Neural cell (in vitro differentiated cells): Measurements from ENCODE around the gene NOTUM. TPM values are rescaled to one million over a fixed set of nuclear protein-coding genes. Genes with fewer than 3 reads are reported as not detected.

Source experiments
- H2AFZ ChIP-seq: fragments of 200-600, 300-800 bp; sonication (generic), shearing (Covaris generic); 2 replicates; pipeline ENCODE4 v1.6.0; 2014; ENCODE audit warnings: low read depth, mild to moderate bottlenecking, antibody characterized with exemption, low read length, moderate library complexity
- H3F3A ChIP-seq: fragments of 200-600 bp; shearing (Covaris generic); 2 replicates; pipeline ENCODE4 v1.6.1; 2016; ENCODE audit warnings: mild to moderate bottlenecking, moderate library complexity, mixed read lengths, antibody characterized with exemption, low read length; ENCODE audit not compliant: insufficient read depth, poor library complexity, severe bottlenecking
- H3K27ac ChIP-seq: fragments of 200-600, 300-800 bp; sonication (generic), shearing (Covaris generic); 2 replicates; pipeline ENCODE4 v1.5.1; 2014; ENCODE audit warnings: mild to moderate bottlenecking, low read length, moderate library complexity
- H3K27me3 ChIP-seq: fragments of 300-800, 200-600 bp; sonication (generic), shearing (Covaris generic); 2 replicates; pipeline ENCODE4 v1.6.0; 2014; ENCODE audit warnings: mild to moderate bottlenecking, low read depth, low read length, moderate library complexity; ENCODE audit not compliant: insufficient read depth
- H3K36me3 ChIP-seq: fragments of 300-800, 200-600 bp; sonication (generic), shearing (Covaris generic); 2 replicates; pipeline ENCODE4 v1.5.1; 2014; ENCODE audit warnings: mild to moderate bottlenecking, antibody characterized with exemption, low read length, moderate library complexity; ENCODE audit not compliant: insufficient read depth
- H3K4me2 ChIP-seq: fragments of 300-800, 200-600 bp; sonication (generic), shearing (Covaris generic); 2 replicates; pipeline ENCODE4 v1.6.0; 2014; ENCODE audit warnings: mild to moderate bottlenecking, low read length
- H3K4me3 ChIP-seq: fragments of 300-800, 200-600 bp; sonication (generic), shearing (Covaris generic); 2 replicates; pipeline ENCODE4 v1.5.1; 2014; ENCODE audit warnings: mild to moderate bottlenecking, low read length, moderate library complexity
- H3K79me2 ChIP-seq: fragments of 200-600 bp; shearing (Covaris generic); replicated peaks from 2 replicates; pipeline ENCODE4 v1.6.0; 2014; ENCODE audit warnings: mild to moderate bottlenecking, low read length, moderate library complexity; ENCODE audit not compliant: insufficient read depth
- H3K9ac ChIP-seq: fragments of 300-800, 200-600 bp; sonication (generic), shearing (Covaris generic); 2 replicates; pipeline ENCODE4 v1.6.1; 2016; ENCODE audit warnings: mild to moderate bottlenecking, low read length, mixed read lengths
- H3K9me2 ChIP-seq: fragments of 200-600 bp; shearing (Covaris generic); 2 replicates; pipeline ENCODE4 v1.6.1; 2016; ENCODE audit warnings: mild to moderate bottlenecking, low read length, mixed read lengths; ENCODE audit not compliant: insufficient read depth
- H3K9me3 ChIP-seq: fragments of 200-600, 300-800 bp; sonication (generic), shearing (Covaris generic); 2 replicates; pipeline ENCODE4 v1.6.1; 2016; ENCODE audit warnings: mild to moderate bottlenecking, mixed run types, low read length, moderate library complexity, mixed read lengths
- H4K20me1 ChIP-seq: fragments of 200-600 bp; shearing (Covaris generic); 2 replicates; pipeline ENCODE4 v1.6.1; 2016; ENCODE audit warnings: mild to moderate bottlenecking, mixed run types; ENCODE audit not compliant: insufficient read depth
- EP300 ChIP-seq: fragments of 450-650 bp; conservative IDR thresholded peaks from 2 replicates; pipeline ENCODE4 v1.6.1; 2014; ENCODE audit warnings: antibody characterized with exemption, mild to moderate bottlenecking, moderate library complexity; ENCODE audit not compliant: poor library complexity, severe bottlenecking
- EZH2 ChIP-seq: fragments of 200-600, 300-800 bp; shearing (Covaris generic), sonication (generic); IDR thresholded peaks from 2 replicates; pipeline ENCODE4 v1.6.1; 2014; ENCODE audit warnings: antibody characterized with exemption, low read length, borderline replicate concordance, mild to moderate bottlenecking; ENCODE audit not compliant: insufficient read depth, poor library complexity, severe bottlenecking
- MXI1 ChIP-seq: fragments of 450-650 bp; conservative IDR thresholded peaks from 2 replicates; pipeline ENCODE4 v1.6.1; 2014; ENCODE audit warnings: antibody characterized with exemption, mild to moderate bottlenecking; ENCODE audit not compliant: poor library complexity, severe bottlenecking
- POLR2AphosphoS5 ChIP-seq: IDR thresholded peaks from 2 replicates; pipeline ENCODE4 v1.6.1; 2012
- RAD21 ChIP-seq: fragments of 450-650 bp; conservative IDR thresholded peaks from 2 replicates; pipeline ENCODE4 v1.6.1; 2014; ENCODE audit warnings: antibody characterized with exemption, mild to moderate bottlenecking, moderate library complexity
- SMC3 ChIP-seq: fragments of 450-650 bp; conservative IDR thresholded peaks from 2 replicates; pipeline ENCODE4 v1.6.1; 2014; ENCODE audit warnings: antibody characterized with exemption, mild to moderate bottlenecking, moderate library complexity; ENCODE audit not compliant: poor library complexity
- polyA plus RNA-seq: library from polyadenylated mRNA; depleted of rRNA; stranded (reverse); fragments of >200 nt; gene quantifications from 2 replicates; pipeline ENCODE4 v1.2.3, GENCODE V29; 2014
- TF ChIP-seq, protein P1 (sequence below): fragments of 450-650 bp; IDR thresholded peaks from 2 replicates; pipeline ENCODE4 v1.5.1; 2014; ENCODE audit warnings: antibody characterized with exemption, mild to moderate bottlenecking, moderate library complexity; ENCODE audit not compliant: poor library complexity, severe bottlenecking
- TF ChIP-seq, protein P2 (sequence below): IDR thresholded peaks from 2 replicates; pipeline ENCODE4 v1.6.1; 2012; ENCODE audit warnings: borderline replicate concordance

The NOTUM gene
- polyA plus RNA-seq, 1 donor from 2014 or later: not detected

DNA sequence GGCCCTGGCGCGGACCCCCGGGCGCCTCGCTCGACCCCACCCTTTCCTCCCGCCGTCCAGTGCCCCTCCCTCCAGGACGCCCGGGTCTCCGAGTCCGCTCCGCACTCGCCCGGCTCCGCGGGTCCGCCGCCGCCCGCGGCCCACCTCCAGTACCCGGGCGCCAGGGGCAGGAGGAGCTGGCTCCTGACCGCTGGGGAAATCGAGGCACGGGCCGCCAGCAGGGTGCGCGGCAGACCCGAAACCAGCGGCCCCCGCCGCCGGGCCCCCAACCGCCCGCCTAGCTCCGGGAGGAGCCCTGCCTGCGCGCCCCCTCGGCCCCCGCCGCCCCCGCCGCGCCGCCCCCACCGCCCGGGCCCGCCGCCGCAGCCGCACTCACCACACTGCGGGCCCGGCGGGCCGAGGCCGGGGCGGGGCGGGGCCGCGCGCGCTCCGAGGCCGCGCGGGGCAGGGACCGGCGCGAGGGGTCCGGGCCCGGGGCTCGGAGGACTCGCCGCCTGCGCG is 33.8 kb downstream of the NOTUM start:
- H3K9me2 ChIP-seq: no peaks in the 10 kb centered on the region
- H2AFZ ChIP-seq: no peak overlapping the region
- peak overlapping the region; percentile 72 for H3K4me3 ChIP-seq
- no peak for TF ChIP-seq EZH2
- H3K79me2 ChIP-seq: peaks cover 23% of the 10 kb centered on the region
- peak overlapping the region; percentile 68 for H3K9ac ChIP-seq
- H3K36me3 ChIP-seq: no peaks in the 10 kb centered on the region
- H3K27ac ChIP-seq: no peak overlapping the region
- H3F3A ChIP-seq: no peaks in the 10 kb centered on the region
- H3K27me3 ChIP-seq: no peaks in the 10 kb centered on the region
- H3K4me2 ChIP-seq: no peak overlapping the region
- no peaks in the 10 kb centered on the region for H3K9me3 ChIP-seq
- no peaks in the 10 kb centered on the region for H4K20me1 ChIP-seq

DNA sequence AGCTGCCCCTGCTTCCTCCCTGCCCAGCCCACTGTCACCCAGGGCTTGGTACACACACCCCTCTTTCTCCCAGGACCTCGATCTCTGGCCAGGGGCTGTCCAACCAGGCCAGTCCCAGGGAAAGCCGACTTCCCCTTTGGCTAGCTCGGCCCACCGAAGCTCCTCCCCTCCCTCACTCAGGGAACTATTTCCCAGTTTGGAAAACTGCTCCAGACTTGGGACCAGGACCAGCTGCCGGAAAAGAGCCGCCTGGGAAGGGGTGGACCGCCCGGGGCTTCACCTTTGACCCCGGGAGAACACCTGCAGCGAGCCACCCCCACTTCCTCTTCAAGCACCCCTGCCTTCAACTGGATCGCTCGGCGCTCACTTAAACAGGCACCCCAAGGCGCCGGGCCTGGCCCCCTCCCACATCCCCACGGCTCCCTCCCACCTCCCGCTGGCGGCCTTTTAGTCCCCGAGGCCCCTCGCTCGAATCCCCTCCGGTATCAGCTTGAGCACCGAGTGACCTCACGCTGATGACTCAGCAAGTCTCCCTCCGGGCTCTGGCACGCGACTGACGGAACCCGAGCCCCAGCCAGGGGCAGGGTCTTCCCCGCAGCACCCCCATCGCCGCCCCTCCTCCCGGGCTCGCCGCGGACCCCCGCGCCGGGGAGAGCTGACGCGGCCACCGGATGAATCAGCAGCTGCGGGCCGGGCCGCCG is 34.4 kb downstream of the NOTUM start:
- no peaks in the 10 kb centered on the region for H3K9me3 ChIP-seq
- H3K27me3 ChIP-seq: no peaks in the 10 kb centered on the region
- no peaks in the 10 kb centered on the region for H3F3A ChIP-seq
- H3K4me2 ChIP-seq: peak overlapping the region; percentile 73
- H3K27ac ChIP-seq: no peak overlapping the region
- H3K36me3 ChIP-seq: no peaks in the 10 kb centered on the region
- no peak overlapping the region for H2AFZ ChIP-seq
- peak overlapping the region; percentile 72 for H3K4me3 ChIP-seq
- H3K9ac ChIP-seq: peak overlapping the region; percentile 68
- no peaks in the 10 kb centered on the region for H3K9me2 ChIP-seq
- H4K20me1 ChIP-seq: no peaks in the 10 kb centered on the region
- H3K79me2 ChIP-seq: peaks cover 23% of the 10 kb centered on the region
- no peak for TF ChIP-seq POLR2AphosphoS5
- TF ChIP-seq, protein P1, sequence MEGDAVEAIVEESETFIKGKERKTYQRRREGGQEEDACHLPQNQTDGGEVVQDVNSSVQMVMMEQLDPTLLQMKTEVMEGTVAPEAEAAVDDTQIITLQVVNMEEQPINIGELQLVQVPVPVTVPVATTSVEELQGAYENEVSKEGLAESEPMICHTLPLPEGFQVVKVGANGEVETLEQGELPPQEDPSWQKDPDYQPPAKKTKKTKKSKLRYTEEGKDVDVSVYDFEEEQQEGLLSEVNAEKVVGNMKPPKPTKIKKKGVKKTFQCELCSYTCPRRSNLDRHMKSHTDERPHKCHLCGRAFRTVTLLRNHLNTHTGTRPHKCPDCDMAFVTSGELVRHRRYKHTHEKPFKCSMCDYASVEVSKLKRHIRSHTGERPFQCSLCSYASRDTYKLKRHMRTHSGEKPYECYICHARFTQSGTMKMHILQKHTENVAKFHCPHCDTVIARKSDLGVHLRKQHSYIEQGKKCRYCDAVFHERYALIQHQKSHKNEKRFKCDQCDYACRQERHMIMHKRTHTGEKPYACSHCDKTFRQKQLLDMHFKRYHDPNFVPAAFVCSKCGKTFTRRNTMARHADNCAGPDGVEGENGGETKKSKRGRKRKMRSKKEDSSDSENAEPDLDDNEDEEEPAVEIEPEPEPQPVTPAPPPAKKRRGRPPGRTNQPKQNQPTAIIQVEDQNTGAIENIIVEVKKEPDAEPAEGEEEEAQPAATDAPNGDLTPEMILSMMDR: no peak
- TF ChIP-seq SMC3: no peak
- TF ChIP-seq MXI1: no peak
- TF ChIP-seq EZH2: no peak
- TF ChIP-seq, protein P2, sequence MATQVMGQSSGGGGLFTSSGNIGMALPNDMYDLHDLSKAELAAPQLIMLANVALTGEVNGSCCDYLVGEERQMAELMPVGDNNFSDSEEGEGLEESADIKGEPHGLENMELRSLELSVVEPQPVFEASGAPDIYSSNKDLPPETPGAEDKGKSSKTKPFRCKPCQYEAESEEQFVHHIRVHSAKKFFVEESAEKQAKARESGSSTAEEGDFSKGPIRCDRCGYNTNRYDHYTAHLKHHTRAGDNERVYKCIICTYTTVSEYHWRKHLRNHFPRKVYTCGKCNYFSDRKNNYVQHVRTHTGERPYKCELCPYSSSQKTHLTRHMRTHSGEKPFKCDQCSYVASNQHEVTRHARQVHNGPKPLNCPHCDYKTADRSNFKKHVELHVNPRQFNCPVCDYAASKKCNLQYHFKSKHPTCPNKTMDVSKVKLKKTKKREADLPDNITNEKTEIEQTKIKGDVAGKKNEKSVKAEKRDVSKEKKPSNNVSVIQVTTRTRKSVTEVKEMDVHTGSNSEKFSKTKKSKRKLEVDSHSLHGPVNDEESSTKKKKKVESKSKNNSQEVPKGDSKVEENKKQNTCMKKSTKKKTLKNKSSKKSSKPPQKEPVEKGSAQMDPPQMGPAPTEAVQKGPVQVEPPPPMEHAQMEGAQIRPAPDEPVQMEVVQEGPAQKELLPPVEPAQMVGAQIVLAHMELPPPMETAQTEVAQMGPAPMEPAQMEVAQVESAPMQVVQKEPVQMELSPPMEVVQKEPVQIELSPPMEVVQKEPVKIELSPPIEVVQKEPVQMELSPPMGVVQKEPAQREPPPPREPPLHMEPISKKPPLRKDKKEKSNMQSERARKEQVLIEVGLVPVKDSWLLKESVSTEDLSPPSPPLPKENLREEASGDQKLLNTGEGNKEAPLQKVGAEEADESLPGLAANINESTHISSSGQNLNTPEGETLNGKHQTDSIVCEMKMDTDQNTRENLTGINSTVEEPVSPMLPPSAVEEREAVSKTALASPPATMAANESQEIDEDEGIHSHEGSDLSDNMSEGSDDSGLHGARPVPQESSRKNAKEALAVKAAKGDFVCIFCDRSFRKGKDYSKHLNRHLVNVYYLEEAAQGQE: no peak

DNA sequence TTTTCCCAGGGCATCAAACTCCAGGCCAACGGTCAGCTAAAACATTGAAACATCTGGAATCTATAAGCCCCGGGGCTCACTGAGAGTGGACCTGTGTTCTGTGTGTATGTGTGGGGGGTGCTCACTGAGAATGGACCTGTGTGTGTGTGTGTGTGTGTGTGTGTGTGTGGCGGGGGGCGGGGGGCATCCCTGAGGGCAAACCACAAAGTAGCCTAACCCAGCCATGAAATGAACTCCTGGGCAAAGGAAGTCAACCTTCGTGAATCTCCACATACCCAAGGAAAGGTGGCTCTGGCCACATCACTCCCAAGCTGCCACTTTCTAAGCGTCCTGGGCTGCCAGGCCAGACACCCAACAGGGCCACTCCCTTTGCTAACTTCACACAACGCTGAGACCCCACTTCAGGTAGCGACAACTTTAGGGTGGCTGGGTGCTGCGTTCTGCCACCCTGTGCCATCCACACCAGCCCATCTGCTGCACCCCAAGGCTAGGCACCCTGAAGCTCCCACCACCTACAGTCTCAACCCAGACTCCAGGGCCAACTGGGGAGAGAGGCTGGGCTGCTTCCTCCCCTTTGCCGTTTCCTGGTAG is 35.0 kb downstream of the NOTUM start:
- Histone ChIP-seq H3K9ac (peak overlapping the region; percentile 68), H2AFZ (no peak overlapping the region), H3K27me3 (no peaks in the 10 kb centered on the region), H3K4me2 (peak overlapping the region; percentile 73), H3K9me2 (no peaks in the 10 kb centered on the region), H3K36me3 (no peaks in the 10 kb centered on the region), H3K27ac (no peak overlapping the region), H3F3A (no peaks in the 10 kb centered on the region), H3K79me2 (peaks cover 23% of the 10 kb centered on the region), H3K4me3 (peak overlapping the region; percentile 72), H4K20me1 (no peaks in the 10 kb centered on the region), H3K9me3 (no peaks in the 10 kb centered on the region)
- TF ChIP-seq, protein P1: no peak
- TF ChIP-seq SMC3 (no peak), RAD21 (no peak), EP300 (no peak), POLR2AphosphoS5 (no peak), MXI1 (no peak), EZH2 (no peak)
- TF ChIP-seq, protein P2: no peak
